Activated CD4-positive, alpha-beta T cell treated with anti-CD3 and anti-CD28 coated beads, Interleukin-10, Interleukin-2, amounts not matched to agents 100 ng/mL and 50 ng/mL, durations not matched to agents 16 hours and 8 hours (primary cell): Measurements from ENCODE around the gene GPC1.
"Not testable (repeated sequence)": the region's sequence is repeated elsewhere in the genome, so short reads cannot be mapped to it uniquely, and the experiment has no call there.

Source experiments
- DNase-seq: peaks from one replicate; pipeline ENCODE4 v3.0.0-alpha.2; 2020

GPC1 gene, protein sequence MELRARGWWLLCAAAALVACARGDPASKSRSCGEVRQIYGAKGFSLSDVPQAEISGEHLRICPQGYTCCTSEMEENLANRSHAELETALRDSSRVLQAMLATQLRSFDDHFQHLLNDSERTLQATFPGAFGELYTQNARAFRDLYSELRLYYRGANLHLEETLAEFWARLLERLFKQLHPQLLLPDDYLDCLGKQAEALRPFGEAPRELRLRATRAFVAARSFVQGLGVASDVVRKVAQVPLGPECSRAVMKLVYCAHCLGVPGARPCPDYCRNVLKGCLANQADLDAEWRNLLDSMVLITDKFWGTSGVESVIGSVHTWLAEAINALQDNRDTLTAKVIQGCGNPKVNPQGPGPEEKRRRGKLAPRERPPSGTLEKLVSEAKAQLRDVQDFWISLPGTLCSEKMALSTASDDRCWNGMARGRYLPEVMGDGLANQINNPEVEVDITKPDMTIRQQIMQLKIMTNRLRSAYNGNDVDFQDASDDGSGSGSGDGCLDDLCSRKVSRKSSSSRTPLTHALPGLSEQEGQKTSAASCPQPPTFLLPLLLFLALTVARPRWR

DNA sequence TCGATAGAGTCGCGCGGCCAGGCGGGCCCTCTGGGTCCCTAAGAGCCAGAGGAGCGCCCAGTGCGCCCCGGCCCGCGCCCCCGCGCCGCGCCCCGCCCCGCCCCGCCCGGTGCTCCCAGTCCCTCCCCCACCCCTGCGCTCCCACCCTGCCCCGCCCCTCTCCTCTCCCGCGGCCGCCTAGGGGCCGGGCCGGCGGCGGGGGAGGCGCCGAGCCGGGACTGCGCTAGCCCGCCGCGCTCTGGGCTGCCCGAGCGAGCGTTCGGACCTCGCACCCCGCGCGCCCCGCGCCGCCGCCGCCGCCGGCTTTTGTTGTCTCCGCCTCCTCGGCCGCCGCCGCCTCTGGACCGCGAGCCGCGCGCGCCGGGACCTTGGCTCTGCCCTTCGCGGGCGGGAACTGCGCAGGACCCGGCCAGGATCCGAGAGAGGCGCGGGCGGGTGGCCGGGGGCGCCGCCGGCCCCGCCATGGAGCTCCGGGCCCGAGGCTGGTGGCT lies at the start of gene GPC1:
GPC1 (plus strand) TSS at position 207 of the 491 bp plus-strand sequence; CDS start at position 463, 256 bp downstream.
- DNase-seq, result peak; percentile 70

DNA sequence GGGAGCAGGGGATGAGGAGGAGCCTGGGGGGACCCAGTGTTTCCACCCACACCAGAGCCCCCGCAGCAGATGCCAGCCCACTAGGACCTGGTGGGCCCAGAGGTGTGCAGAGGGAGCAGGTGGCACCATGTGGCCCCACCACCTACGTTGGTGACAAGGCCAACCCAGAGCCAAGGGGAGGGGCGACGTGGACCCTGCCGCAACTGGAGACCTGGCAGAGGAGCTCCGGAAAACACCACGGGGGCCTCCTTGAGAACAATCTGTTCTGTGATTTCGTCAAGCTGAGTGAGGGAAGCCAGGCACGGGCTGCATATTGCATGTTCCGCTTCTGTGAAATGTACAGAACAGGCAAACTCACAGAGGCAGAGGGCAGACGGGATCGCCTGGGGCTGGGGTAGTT lies 49.1 kb upstream of the GPC1 start:
- DNase-seq, result no peak

DNA sequence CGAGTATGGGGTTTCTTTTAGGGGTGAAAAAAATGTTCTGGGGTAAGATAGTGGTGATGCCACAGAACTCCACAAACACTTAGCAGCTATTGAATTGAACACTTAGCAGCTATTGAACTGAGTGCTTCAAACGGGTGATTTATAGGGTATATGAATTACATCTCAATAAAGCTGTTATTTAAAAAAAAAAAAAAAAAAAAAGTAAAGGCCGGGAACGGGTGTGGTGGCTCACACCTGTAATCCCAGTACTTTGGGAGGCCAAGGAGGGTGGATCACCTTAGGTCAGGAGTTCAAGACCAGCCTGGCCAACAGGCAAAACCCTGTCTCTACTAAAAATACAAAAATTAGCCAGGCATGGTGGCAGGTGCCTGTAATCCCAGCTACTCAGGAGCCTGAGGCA lies 48.7 kb upstream of the GPC1 start:
- DNase-seq, result not testable (repeated sequence)

DNA sequence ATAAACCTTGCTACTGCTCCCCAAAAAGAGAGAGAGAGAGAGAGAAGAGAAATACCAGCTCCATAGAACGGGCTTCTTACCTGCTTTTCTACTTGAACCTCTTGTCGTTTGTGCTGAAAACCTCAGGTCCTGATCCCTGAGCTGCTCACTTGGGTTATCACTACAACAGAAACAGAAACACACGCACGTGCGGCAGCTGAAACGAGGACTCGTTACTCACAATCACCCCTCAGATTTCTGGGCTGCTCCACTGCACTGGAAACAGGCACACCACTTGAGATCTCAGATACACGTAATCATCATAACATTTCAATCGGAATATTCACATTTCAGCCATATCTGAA lies 48.2 kb upstream of the GPC1 start:
- DNase-seq, result no peak

DNA sequence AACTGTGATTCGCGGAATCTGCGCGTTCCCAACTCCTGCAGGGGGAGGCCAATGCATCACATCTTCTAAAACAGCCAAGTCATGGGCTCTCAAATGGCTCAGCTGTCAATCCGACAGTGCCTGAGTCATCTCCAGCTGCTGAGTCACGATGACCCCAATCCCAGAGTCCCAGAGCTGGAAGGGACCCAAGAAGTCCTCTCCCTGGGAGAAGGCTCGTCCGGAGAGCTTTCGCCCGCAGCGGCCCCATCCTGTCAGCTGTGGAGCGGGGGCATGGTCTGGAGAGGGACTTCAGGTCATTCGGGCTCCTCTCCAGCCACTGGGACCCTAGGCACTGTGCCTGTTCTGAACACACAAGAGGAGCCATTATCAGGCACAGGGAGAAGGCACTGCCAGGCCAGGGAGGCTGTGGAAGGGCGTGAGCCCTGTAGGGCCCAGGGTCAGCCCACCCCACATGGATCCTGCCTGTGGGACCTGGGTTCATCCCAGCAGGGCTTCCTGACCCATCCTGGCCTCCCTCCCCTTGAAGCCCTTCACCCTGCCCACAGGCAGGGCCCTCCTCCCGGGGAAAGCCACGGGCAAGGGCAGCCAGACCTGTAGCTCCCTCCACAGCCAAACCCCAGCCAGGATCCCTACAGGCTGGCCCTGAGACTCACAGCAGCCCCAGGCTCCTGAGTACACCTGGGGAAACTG lies 47.6 kb upstream of the GPC1 start:
- no peak for DNase-seq

DNA sequence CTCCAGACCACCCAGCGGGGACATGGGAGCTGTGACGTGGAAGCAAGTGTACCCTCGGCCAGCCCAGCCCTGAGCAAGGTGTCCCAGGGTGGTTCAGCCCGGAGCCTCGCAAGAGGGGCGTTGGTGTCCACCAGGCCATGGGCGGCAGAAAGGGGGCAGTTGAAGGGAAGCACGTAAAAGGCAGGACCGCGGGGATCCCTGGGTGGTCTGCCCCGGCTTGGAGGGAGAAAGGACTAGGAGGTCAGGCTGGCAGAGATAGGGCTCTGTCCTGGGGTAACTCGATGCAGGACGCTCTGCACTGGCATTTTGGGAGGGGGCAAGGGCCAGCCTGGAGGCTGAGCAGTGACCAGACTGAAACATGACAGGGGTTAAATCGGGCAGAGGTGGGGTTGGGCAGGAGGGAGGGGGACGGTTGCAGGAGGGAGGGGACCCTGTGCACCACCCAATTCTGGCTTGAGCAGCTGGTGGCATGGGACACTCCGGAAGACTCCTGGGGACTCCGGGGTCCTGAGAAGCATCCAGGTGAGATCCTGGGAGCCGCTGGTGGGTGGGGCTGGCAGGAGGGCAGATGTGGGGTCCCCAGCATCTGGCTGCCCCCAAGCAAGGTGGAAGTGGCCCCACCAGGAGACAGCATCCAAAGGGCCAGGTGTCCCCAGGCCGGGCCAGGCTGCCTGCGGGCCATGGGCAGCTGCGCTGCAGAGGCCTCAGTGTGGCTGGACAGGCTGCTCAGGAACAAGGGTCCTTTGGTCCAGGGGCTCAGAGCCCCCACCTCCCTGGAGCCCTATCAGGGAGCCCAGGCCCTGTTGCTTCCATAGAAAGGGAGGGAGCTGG lies 46.8 kb upstream of the GPC1 start:
- DNase-seq, result no peak

DNA sequence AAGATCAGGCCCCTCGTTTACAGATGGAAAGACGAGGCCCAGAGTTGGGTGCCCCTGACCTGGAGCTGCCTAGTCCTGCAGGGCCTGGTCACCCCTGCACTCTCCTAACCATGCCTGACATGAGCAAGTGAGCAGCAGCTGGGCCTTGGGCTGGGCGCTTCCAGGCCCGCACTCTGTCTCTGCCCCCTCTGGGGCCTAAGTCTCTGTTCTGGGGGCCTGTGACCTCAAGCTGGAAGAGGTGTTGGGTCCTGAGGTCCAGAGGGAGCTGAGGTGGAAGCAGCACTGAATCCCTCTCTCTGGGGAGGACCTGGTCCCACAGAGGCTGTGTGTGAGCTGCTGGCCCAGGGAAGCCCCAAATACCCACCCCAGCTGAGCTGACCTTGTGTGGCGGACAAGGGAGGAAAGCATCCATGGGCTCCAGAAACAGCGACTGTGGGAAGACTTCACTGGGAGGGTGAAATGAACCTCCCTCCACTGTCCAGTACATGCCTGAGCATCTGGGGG lies 46.1 kb upstream of the GPC1 start:
- no peak for DNase-seq

DNA sequence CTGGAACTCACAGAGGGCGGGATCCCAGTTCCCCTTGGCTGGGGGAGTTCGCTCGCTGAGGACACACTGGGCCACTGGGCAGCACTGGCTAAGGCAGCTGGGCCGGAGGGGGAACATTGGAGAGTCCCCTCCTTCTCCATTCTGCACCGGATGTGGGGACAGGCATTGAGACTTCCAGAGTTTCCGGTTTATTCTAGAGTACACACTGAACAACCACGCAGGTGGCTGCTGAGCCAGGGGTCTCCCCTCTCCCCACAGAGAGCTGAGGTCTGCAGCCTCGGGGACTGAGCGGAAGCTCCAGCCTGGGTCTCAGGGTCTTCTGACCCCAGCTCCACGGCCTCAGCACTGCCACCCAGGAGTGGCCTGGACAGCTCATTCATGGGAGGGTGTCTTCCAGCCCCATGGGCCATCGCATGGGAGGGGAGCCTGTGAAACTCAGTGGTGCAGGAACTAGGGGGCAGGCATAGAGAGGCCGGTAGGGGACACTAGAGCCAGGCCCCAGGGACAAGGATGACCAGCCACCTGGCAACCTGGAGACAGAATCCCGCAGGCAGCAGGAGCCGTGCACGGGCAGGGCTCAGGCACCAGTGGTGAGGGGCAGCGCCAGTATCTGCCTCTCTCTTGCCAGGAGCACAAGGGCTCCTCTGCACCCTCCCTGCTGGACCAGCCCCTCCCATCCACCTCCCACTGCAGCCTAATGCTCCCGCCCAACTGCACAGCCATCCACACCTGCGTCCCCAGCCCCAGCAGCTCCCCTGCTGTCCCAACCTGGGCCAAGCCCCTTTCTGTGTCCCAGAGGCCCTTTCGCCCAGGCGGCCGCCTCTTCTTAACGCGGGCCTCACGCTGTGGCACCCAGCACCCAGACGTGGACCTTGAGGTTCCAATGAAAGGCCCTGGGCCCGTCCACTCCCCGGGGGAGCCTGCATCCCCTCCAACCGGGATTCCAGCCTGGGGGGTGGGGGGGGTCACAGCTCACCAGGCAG lies 45.1 kb upstream of the GPC1 start:
- DNase-seq, result no peak

DNA sequence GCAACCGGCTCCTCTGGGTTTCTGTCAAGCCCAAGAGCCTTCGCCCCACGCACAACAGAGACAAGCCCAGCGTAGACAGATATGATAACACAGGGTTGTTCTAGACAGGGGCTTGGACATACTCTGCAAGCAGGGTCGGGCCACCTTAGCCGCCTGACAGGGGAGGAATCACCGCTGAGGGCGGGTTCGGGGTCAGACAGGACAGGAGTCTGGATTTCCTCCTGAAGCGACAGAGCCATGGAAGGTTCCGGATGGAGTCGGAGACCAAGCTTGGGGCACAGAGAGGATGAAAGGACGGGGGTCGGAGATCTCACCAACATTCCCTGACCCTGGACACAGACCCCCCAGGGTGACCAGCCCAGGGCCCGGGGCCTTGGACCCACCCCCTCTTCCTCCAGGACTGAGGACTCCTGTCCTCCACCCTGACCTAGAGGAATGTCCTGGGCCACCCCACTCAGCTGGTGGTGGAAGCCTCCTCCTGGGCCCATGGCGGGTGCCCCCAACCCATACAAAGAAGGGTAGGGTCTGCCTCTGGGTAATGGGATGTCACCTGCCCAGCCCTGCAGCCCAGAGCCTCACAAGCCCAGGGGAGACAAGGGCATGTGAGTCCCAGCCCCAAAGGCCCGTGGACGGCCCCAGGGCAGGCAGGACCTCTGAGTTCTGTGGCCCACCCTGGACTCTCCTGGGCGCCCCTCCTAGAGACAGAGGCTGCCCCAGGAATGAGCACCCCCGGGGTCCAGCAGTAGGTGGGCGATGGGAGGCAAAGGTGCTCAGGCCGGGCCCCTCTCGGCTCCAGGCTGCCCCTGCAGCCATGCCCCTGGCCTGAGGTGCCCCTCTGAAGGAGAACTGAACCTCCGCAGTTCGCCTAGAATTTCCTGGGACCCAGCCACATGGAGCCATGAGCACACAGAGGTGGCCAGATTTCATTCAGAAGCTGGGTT lies 44.1 kb upstream of the GPC1 start:
- no peak for DNase-seq

DNA sequence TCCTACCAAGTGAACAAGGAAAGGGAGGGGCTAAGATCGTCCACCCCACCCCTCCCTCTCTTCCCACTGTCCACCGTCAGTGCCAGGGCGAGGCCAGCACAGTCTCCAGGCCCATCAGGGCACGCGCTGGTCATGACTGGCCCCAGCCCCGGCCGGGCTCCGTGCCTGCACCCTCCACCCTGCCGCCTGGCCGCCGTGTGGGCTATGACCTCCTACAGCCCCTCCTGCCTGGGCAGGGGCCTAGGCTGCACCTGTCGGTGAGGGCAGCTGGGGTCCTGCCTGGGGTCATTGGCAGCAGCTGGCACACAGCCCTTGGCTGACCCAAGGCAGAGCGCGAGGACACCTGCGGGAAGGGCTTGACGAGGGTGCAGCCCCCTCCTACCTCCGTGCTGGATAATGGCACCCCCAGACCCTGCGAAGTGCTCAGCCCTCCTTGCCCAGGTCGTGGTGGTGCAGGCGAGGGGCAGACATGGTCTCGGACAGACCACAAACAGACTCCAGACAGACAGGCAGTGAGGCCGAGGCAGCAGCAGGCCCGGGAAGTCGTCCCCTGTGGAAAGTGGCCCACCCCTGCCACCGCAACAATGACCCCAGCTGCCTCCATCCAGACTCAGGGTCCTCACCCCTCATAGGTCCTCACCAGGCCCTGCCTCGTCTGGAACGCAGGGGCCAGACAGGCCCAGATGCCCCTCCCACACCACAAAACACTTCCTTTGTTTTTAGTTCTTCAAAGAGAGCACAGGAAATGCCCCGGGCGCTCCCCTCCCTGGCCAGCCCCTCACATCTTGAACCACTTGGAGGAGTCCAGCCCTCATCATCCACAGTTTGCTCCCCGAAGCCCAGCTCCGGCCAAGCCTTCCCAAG lies 43.1 kb upstream of the GPC1 start:
- DNase-seq, result no peak

DNA sequence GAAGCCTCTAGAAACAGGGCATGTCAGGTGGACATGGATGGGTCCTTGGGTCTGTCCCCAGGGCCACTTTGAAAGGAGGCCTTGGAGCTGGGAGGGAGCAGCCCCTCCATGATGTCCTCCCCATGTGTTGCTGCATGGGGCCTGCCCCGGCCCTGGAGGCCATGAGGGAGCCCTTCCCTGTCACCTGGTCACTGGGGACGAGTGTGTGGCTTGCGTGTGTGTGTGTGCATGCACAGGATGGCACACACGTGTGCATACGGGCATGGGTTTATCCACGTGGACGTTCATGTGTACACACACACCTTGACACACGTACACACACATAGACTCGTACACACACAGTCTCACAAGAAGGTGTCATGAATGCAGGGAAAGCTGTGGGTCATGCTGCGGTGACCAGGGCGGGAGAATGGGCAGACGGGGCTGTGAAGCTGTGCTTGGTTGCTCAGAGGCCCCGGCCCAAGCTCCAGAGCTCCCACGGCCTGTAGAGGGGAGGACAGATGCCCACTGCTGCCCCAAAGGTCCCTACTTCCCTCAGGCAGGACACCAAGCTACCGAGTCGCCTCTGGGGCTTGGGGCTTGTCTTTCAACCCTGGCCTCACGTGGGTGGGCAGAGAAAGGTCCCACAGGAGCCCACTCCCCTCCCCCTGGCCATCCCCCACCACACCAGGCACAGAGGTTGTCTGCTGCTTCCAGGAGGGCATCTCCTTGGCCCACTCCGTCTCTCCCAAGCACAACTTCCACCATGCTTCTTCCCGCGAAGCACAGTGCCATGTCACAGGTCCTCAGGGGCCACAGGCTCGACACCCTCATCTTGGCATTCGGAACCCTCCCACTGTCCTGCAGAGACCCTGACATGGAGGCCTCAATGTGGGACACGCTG lies 42.3 kb upstream of the GPC1 start:
- DNase-seq, result no peak

DNA sequence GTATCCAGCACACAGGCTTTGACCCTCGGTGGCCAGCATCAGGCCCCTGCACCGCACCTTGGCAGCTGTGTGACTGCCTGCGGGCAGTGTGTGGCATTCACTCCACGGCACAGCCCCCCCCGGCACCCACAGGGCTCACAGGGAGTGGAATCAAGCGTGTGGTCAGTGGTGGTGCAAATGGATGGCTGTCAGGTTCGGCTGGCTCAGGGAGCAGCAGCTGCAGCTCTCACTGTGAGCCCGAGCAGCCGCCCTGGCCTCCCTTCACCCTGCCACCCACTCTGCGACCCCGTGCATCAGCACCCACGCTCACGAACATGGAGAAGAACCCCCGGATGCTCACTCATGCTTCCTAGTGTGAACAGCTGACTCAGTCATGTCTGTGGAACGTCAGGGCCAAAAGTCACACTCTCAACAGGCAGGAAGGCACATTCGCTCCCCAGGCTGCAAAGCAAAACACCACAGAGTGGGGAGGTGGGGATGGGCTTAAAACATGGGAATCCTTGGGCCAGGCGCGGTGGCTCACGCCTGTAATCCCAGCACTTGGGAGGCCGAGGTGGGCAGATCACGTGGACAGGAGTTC lies 41.5 kb upstream of the GPC1 start:
- no peak for DNase-seq

DNA sequence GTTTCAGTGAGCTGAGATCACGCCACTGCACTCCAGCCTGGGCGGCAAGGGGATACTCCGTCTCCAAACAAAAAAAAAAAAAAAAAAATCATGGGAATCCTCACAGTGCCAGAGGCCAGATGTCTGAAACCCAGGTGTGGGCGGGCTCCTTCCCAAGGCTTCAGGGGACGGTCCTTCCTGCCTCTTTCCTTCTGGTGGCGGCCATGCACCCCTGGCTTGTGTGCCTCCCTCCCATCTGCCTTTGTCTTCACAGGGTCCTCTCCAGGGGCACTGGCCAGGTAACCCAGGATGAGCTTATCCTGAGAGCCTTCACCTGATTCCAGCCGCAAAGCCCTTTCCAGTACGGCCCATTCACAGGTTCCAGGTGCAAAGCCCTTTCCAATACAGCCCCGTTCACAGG lies 40.9 kb upstream of the GPC1 start:
- no peak for DNase-seq

DNA sequence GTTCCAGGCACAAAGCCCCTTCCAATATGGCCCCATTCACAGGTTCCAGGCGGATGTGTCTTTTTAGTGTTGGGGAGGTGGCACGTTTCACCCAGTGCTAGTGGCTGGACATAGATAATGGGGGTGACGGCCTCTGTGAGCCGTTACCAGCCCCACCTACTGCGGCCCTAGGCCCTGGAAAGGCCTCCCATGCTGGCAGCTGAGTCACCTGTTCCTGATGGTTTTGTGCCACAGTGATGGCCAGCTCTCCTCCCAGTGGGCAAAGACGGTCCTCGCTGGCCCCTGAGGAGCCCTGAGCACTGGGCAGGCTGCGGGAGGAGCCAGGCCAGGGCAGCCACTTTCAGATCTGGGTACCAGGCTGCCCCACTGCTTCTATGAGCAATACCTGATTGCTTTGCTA lies 40.0 kb upstream of the GPC1 start:
- no peak for DNase-seq

DNA sequence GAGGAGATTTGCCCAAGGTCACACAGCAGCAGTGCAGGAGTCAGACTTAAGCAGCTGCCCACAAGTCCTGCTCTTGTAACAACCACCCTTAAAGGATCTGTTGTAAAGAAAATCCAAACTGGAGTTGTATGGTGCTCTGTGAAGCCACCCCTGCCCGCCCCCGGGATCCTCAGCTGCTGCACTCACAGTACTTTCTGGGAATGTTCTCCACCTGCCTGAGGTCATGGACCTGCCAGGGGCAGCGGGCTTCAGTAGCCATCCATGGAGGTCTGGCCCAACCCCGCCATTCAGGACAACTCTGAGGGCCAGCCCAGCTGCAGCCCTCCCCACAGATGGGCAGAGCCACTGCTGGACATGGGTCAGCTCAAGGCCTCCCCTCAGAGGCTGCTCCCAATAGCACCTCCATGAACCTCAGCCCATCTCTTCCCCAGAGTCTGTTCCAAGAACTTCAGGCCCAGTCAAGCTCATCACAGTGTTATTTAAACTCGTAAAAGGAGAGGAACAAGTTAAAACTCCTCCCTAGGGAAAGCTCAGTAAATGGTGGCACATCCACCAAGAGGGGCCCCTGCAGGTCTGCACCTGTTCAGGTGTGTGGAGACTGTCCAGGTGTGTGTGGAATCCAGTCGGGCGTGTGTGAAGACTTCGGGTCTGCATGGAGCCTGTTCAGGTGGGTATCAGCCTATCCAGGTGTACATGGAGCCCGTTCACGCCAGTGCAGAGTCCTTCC lies 39.4 kb upstream of the GPC1 start:
- no peak for DNase-seq

DNA sequence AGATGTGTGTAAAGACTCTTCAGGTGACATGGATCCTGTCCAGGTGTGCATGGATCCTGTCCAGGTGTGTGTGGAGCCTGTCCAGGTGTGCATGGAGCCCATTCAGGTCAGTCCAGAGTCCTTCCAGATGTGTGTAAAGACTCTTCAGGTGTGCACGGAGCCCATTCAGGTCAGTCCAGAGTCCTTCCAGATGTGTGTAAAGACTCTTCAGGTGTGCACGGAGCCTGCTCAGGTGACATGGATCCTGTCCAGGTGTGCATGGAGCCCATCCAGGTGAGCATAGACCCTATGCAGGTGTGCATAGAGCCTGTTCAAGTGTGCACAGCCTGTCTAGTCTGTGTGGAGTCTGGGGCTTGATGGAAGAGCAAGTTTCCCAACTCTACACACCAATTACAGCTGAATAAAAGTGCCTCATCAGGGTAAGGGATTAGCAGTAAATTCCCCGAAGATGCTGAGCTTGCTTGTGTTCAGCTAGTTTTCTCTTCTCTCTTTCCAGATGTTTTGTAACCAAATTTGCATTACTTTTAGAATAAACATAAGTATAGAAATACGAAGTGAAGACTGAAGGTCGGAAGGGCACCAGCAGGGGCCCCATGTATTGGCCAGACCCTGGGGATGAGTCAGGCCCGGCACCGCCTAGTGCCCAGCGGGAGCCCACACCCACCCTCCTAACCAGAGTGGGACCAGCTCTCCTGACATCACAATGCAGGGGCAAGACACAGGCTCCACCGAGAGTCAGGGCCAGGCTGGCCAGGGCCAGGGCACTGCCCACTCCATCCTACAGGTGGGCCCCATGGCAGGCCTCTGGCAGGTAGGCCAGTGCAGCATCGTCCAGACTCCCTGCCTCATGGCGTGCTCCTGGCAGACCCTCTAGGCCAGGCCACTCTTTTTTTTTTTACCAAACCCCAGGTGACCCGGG lies 38.6 kb upstream of the GPC1 start:
- no peak for DNase-seq
